Esophagus (tissue), 2 donors: Measurements from ENCODE around the gene ABCA5. TPM values are rescaled to one million over a fixed set of nuclear protein-coding genes. Genes with fewer than 3 reads are reported as not detected.
"Not testable (repeated sequence)": the region's sequence is repeated elsewhere in the genome, so short reads cannot be mapped to it uniquely, and the experiment has no call there.

Experiments
- H3K27ac ChIP-seq, 2 donors: one replicate each; pipeline ENCODE4 v1.5.1; 2013; ENCODE audit warnings: low read depth in 2 of 2, mild to moderate bottlenecking in 2 of 2, inconsistent platforms in 1 of 2, low read length in 1 of 2, moderate library complexity in 1 of 2
- H3K27me3 ChIP-seq, 2 donors: one replicate each; pipeline ENCODE4 v1.6.1; 2013; ENCODE audit warnings: low read length in 2 of 2, control low read depth in 1 of 2, mild to moderate bottlenecking in 1 of 2; ENCODE audit not compliant: insufficient read depth in 2 of 2, control insufficient read depth in 1 of 2
- H3K36me3 ChIP-seq, 2 donors: one replicate each; pipeline ENCODE4 v1.6.1; 2013; ENCODE audit warnings: low read length in 1 of 2; ENCODE audit not compliant: control insufficient read depth in 2 of 2, insufficient read depth in 2 of 2
- H3K4me1 ChIP-seq, 2 donors: one replicate each; pipeline ENCODE4 v1.6.1; 2013; ENCODE audit warnings: low read length in 1 of 2; ENCODE audit not compliant: control insufficient read depth in 2 of 2, insufficient read depth in 2 of 2
- H3K4me3 ChIP-seq, 2 donors: one replicate each; pipeline ENCODE4 v1.5.1; 2013; ENCODE audit warnings: low read length in 2 of 2, mild to moderate bottlenecking in 2 of 2, low read depth in 1 of 2, moderate library complexity in 1 of 2
- H3K9me3 ChIP-seq, 2 donors: one replicate each; pipeline ENCODE4 v1.6.1; 2013; ENCODE audit warnings: mild to moderate bottlenecking in 2 of 2, low read depth in 1 of 2, low read length in 1 of 2, moderate library complexity in 1 of 2; ENCODE audit not compliant: control insufficient read depth in 2 of 2, insufficient read depth in 1 of 2
- WGBS, 2 donors: extraction: QIAGEN DNeasy Blood & Tissue Kit; methylation state at CpG; one replicate each; pipeline ENCODE4 v1.1.7; 2013; 5-methylcytosine and 5-hydroxymethylcytosine counted together
- polyA plus RNA-seq, 2 donors: library from polyadenylated mRNA; stranded (reverse); fragments of 200-250 nt; gene quantifications; one replicate each; pipeline ENCODE4 v1.2.3, GENCODE V29; 2013
- donor health status: healthy with polysubstance abuse.
- donor health status: Bipolar disorder and iron deficiency.

ABCA5 gene
- polyA plus RNA-seq, 2 donors = 11.5 to 39.4 TPM

GRCh38 chr17:69305177-69305576 is 21.8 kb downstream of the ABCA5 start:
- Histone ChIP-seq H3K4me3 (no peak overlapping the region), H3K27me3 (no peaks in the 10 kb centered on the region), H3K36me3 (no peaks in the 10 kb centered on the region), H3K27ac (no peak overlapping the region), H3K9me3 (no peaks in the 10 kb centered on the region), H3K4me1 (no peaks in the 10 kb centered on the region)
- WGBS, 2 donors = 96 to 97% methylated on average over 2 of the region's 2 CpGs

DNA sequence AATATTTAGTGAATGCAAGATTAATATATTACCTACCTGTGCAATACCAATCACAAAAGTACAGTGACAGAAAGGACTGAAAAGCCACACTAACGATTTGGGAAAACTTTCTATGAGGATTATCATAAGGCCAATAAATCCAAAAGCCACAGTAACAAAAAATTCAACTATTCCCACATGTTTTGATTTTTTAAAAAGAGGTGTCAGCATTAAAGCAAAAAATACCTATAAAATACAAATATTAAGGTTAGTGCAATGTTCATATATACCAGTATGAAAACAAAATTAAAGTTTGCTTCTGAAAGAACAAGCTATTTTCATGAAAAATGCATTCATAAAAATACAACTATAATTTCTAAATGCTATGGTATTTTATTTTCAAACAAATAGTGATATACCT is 24.3 kb downstream of the ABCA5 start:
- no peak overlapping the region for H3K27ac ChIP-seq
- whole genome bisulfite sequencing, 2 donors = 88 to 89% methylated on average over 1 of the region's 1 CpG
- no peaks in the 10 kb centered on the region for H3K4me1 ChIP-seq
- no peak overlapping the region for H3K4me3 ChIP-seq
- no peaks in the 10 kb centered on the region for H3K9me3 ChIP-seq
- no peaks in the 10 kb centered on the region for H3K27me3 ChIP-seq
- no peaks in the 10 kb centered on the region for H3K36me3 ChIP-seq

DNA sequence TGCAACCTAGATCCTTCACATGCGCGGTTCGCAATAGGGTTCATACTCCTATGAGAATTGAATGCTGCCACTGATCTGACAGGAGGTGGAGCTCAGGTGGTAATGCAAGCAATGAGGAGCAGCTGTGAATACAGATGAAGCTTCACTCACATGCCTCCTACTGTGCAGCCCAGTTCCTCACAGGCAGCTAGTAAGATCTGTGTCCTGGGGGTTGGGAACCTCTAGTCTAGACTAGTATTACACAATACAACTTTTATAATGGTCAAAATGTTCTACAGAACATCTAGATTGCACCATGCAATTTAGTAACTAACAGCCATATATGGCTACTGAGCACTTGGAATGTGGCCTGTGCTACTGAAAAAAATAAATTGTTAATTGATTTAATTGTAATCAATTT is 26.7 kb downstream of the ABCA5 start:
- no peaks in the 10 kb centered on the region for H3K9me3 ChIP-seq
- no peaks in the 10 kb centered on the region for H3K36me3 ChIP-seq
- WGBS, 2 donors = 95 to 100% methylated on average over 3 of the region's 3 CpGs

DNA sequence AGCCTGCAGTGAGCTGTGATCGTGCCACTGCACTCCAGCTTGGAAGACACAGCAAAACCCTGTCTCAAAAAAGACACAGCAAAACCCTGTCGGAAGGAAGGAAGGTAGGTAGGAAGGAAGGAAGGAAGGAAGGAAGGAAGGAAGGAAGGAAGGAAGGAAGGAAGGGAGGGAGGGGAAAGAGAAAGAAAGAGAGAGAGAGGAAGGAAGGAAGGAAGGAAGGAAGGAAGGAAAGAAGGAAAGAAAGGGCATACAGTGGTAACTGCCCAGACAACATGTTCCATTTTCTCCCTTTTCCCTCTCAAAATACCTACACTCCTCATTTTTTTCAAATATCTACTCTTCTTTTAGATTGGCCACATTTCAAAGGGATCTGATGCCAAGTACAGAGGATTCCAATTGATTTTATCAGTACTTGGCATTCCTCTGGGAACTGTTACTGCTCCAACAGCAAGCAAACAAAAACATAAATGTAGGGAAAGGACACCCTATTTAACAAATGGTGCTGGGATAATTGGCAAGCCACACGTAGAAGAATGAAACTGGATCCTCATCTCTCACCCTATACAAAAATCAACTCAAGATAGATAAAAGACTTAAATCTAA is 28.7 kb downstream of the ABCA5 start:
- 86 to 94% methylated on average over 3 of the region's 3 CpGs for WGBS, 2 donors
- not testable (repeated sequence) for H3K36me3 ChIP-seq

More for the DNA sequence above, 26.7 kb downstream of the ABCA5 start:
- Histone ChIP-seq H3K4me3 (no peak overlapping the region), H3K4me1 (no peaks in the 10 kb centered on the region), H3K27me3 (no peaks in the 10 kb centered on the region), H3K27ac (no peak overlapping the region)

GRCh38 chr17:69287168-69287567 is 39.8 kb downstream of the ABCA5 start:
- H3K27me3 ChIP-seq = no peaks in the 10 kb centered on the region
- no peaks in the 10 kb centered on the region for H3K4me1 ChIP-seq
- H3K9me3 ChIP-seq = no peaks in the 10 kb centered on the region
- WGBS, 2 donors = 69 to 90% methylated on average over 1 of the region's 1 CpG
- no peak overlapping the region for H3K4me3 ChIP-seq
- no peak overlapping the region for H3K27ac ChIP-seq
- H3K36me3 ChIP-seq = no peaks in the 10 kb centered on the region

More for the DNA sequence above, 28.7 kb downstream of the ABCA5 start:
- not testable (repeated sequence) for H3K4me3 ChIP-seq, H3K27me3 ChIP-seq, H3K4me1 ChIP-seq, H3K9me3 ChIP-seq, H3K27ac ChIP-seq

DNA sequence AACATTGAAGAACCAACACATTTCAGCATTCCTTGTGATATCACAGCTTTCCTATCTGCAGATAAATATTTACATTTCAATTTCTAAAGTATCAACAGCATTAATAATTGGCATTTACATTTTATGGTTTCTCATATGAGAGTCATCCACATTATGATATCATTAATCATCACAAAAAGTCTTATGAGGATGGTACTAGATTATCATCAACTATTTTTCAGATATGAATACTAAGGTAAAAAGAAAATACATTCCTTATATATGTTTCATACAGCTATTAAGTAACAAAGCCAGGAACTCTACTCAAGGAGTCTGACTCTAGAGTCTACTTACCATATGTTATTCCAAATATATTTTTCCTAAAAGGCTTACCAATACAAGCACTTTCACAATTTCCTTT is 40.7 kb downstream of the ABCA5 start:
- no peaks in the 10 kb centered on the region for H3K9me3 ChIP-seq
- no peak overlapping the region for H3K4me3 ChIP-seq
- H3K27me3 ChIP-seq = no peaks in the 10 kb centered on the region
- H3K36me3 ChIP-seq = no peaks in the 10 kb centered on the region
- H3K4me1 ChIP-seq = no peaks in the 10 kb centered on the region
- no peak overlapping the region for H3K27ac ChIP-seq

DNA sequence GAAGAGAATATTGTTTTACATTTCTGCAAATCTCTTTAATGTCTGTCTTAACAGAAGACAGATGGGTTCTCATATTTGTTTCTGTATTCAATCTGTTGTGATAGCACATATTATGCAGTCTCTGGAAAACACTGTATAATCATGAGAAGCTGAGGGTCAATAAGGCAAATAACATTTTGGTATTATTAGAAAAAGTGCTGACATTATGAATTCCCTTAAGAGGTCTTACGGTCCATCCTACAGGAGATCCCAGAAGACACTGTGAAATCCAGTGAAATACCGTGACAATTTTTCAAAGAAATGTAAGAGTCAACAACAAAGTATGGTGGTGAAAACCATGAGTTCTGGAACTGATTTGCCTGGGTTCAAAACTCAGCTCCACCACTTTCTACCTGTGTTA is 42.3 kb downstream of the ABCA5 start:
- Histone ChIP-seq H3K36me3 (no peaks in the 10 kb centered on the region), H3K4me3 (no peak overlapping the region), H3K9me3 (no peaks in the 10 kb centered on the region), H3K27me3 (no peaks in the 10 kb centered on the region), H3K27ac (no peak overlapping the region), H3K4me1 (no peaks in the 10 kb centered on the region)
- 95 to 98% methylated on average over 2 of the region's 2 CpGs for WGBS, 2 donors

DNA sequence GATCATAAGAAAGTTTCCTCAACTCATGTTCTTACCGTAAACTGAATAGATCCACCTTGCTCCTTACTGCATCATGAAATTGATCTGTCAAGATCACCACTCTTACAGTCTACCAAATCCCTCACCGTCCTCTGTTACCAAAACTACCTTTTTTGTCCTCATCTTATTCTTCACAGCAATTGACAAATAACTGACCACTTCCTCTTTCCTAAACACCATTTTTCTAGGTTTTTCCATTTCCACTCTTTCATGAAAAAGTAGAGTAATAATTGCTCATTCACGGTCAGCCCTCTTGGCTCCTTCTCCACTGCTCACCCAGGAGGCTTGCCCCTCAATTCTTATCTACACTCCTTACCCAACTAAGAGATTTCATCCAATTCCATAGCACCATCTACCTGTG is 44.9 kb downstream of the ABCA5 start:
- WGBS, 2 donors = 95% methylated on average over 3 of the region's 3 CpGs
- no peak overlapping the region for H3K27ac ChIP-seq
- H3K4me1 ChIP-seq = no peaks in the 10 kb centered on the region
- H3K9me3 ChIP-seq = no peaks in the 10 kb centered on the region
- no peaks in the 10 kb centered on the region for H3K36me3 ChIP-seq
- H3K4me3 ChIP-seq = no peak overlapping the region
- no peaks in the 10 kb centered on the region for H3K27me3 ChIP-seq

GRCh38 chr17:69276279-69276678 is 50.7 kb downstream of the ABCA5 start:
- H3K36me3 ChIP-seq, H3K27me3 ChIP-seq, H3K27ac ChIP-seq, H3K4me3 ChIP-seq, H3K4me1 ChIP-seq, H3K9me3 ChIP-seq: not testable (repeated sequence)
- WGBS, 2 donors = 95 to 99% methylated on average over 4 of the region's 4 CpGs

- H3K9me3 ChIP-seq = no peaks in the 10 kb centered on the region
- 95 to 99% methylated on average over 4 of the region's 4 CpGs for WGBS, 2 donors
- H3K27ac ChIP-seq = no peak overlapping the region
- no peaks in the 10 kb centered on the region for H3K4me1 ChIP-seq
- no peak overlapping the region for H3K4me3 ChIP-seq
- H3K36me3 ChIP-seq = peaks cover 2 to 3% of the 10 kb centered on the region in 2 donors
- no peaks in the 10 kb centered on the region for H3K27me3 ChIP-seq
Observed at GRCh38 chr17:69275751-69276150, 51.2 kb downstream of the ABCA5 start.
